Liver (tissue), 3 donors: Measurements from ENCODE around the gene MRPS16.

Experiments
- ATF3 ChIP-seq: IDR thresholded peaks from 2 replicates; pipeline ENCODE4 v1.6.1; 2016; ENCODE audit warnings: antibody characterized with exemption
- CTCF ChIP-seq: fragments of 150-350 bp; IDR thresholded peaks from 2 replicates; pipeline ENCODE4 v1.5.1; 2017; ENCODE audit warnings: improper control_type of control experiment, low read depth, low read length; ENCODE audit not compliant: missing input control
- REST ChIP-seq: IDR thresholded peaks from 2 replicates; pipeline ENCODE4 v1.6.1; 2016; ENCODE audit warnings: antibody characterized with exemption, mild to moderate bottlenecking
- TAF1 ChIP-seq: conservative IDR thresholded peaks from 2 replicates; pipeline ENCODE4 v1.6.1; 2016; ENCODE audit warnings: antibody characterized with exemption, mild to moderate bottlenecking
- donor health status: healthy.
- donor health status: healthy.

- TF ChIP-seq CTCF = no peak
- TF ChIP-seq TAF1 = no peak
- TF ChIP-seq ATF3 = no peak
- TF ChIP-seq REST = no peak
These were observed 44.5 kb upstream of the MRPS16 start for GRCh38 chr10:73296946-73297345.
